ENCODE results near the gene FARS2. TPM values are rescaled to one million over a fixed set of nuclear protein-coding genes. Genes with fewer than 3 reads are reported as not detected.

Gene FARS2
- total and polyA plus RNA-seq, 2 of the 13 experiments (the other 11 are each of a cell fraction or from before 2014, with no cell fraction given): 15.4 to 26.0 TPM

DNA sequence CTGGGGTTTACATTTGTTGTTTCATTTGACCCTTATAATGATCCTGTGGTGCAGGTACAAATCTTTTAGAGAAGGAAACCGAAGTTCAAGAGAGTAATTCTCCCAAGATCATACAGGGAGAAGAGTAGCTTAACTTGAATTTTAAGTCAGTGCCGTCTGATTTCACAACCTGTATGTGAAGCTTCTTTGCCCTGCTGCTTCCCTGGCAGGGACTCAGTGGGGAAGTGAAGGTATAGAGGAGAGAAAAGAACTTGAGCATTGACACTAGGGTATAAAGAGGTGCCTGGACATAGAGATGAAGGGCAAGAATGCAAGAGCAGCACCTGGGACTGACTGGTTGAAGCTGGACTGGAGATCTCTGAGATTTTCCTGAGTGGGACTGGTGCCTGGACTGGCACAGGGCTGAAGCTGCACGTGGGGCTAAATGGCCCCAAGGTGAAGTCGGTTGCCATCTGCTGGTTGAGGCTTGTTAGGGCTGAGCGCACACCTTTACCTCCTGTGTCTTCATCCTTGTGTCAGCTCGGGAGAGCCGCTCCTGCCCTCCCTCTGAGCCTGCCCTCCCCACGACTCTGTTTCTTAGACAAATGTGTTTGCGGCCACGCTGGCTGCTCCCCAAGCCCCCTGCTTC, 41.8 kb downstream of the FARS2 start (continued):
- TF ChIP-seq, protein P1, sequence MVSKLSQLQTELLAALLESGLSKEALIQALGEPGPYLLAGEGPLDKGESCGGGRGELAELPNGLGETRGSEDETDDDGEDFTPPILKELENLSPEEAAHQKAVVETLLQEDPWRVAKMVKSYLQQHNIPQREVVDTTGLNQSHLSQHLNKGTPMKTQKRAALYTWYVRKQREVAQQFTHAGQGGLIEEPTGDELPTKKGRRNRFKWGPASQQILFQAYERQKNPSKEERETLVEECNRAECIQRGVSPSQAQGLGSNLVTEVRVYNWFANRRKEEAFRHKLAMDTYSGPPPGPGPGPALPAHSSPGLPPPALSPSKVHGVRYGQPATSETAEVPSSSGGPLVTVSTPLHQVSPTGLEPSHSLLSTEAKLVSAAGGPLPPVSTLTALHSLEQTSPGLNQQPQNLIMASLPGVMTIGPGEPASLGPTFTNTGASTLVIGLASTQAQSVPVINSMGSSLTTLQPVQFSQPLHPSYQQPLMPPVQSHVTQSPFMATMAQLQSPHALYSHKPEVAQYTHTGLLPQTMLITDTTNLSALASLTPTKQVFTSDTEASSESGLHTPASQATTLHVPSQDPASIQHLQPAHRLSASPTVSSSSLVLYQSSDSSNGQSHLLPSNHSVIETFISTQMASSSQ (IDR thresholded peaks at IDR 0.05; ENCODE audit: low read depth): no peak
- TF ChIP-seq, protein P1 (CRISPR knock-in tag; IDR thresholded peaks at IDR 0.05; ENCODE audit: borderline replicate concordance): peak; percentile 42; the same call in 1 of the 2 replicates
- TF ChIP-seq NRL (CRISPR knock-in tag; IDR thresholded peaks at IDR 0.05; ENCODE audit: borderline replicate concordance): peak; percentile 45; the same call in 1 of the 2 replicates
- peak; percentile 60 for TF ChIP-seq TEAD3 (CRISPR knock-in tag; optimal IDR thresholded peaks at IDR 0.05; ENCODE audit: borderline replicate concordance)
- TF ChIP-seq ZNF768 (CRISPR knock-in tag; IDR thresholded peaks at IDR 0.05): no peak
- TF ChIP-seq FOXA3 (CRISPR knock-in tag; IDR thresholded peaks at IDR 0.05): peak; percentile 5; the same call in 1 of the 2 replicates
- TF ChIP-seq ZNF367 (CRISPR knock-in tag; IDR thresholded peaks at IDR 0.05; ENCODE audit: borderline replicate concordance): no peak
- TF ChIP-seq ZNF773 (CRISPR knock-in tag; IDR thresholded peaks at IDR 0.05; ENCODE audit: borderline replicate concordance): no peak
- TF ChIP-seq TMF1 (CRISPR knock-in tag; IDR thresholded peaks at IDR 0.05; ENCODE audit: low read depth): no peak
- 0 out of 2 replicates have a peak, but pooled peaks have one; percentile 19 for TF ChIP-seq FOSL2 (CRISPR knock-in tag; IDR thresholded peaks at IDR 0.05)
- TF ChIP-seq MEIS1 (CRISPR knock-in tag; IDR thresholded peaks at IDR 0.05; ENCODE audit: borderline replicate concordance): 0 out of 2 replicates have a peak, but pooled peaks have one; percentile 36
- peak; percentile 54; the same call in 1 of the 2 replicates for TF ChIP-seq ZNF329 (CRISPR knock-in tag; IDR thresholded peaks at IDR 0.05; ENCODE audit: low read depth)
- 0 out of 2 replicates have a peak, but pooled peaks have one; percentile 29 for TF ChIP-seq ZNF891 (CRISPR knock-in tag; IDR thresholded peaks at IDR 0.05)
- TF ChIP-seq, protein P2, sequence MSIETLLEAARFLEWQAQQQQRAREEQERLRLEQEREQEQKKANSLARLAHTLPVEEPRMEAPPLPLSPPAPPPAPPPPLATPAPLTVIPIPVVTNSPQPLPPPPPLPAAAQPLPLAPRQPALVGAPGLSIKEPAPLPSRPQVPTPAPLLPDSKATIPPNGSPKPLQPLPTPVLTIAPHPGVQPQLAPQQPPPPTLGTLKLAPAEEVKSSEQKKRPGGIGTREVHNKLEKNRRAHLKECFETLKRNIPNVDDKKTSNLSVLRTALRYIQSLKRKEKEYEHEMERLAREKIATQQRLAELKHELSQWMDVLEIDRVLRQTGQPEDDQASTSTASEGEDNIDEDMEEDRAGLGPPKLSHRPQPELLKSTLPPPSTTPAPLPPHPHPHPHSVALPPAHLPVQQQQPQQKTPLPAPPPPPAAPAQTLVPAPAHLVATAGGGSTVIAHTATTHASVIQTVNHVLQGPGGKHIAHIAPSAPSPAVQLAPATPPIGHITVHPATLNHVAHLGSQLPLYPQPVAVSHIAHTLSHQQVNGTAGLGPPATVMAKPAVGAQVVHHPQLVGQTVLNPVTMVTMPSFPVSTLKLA (IDR thresholded peaks at IDR 0.05): 0 out of 2 replicates have a peak, but pooled peaks have one; percentile 19
- no peak for TF ChIP-seq IKZF1 (IDR thresholded peaks at IDR 0.05)
- 0 out of 4 replicates have a peak, but pooled peaks of 1 of the 2 experiments have one; percentile 28 for TF ChIP-seq KLF16 (CRISPR knock-in tag; IDR thresholded peaks at IDR 0.05)
- TF ChIP-seq, protein P3, sequence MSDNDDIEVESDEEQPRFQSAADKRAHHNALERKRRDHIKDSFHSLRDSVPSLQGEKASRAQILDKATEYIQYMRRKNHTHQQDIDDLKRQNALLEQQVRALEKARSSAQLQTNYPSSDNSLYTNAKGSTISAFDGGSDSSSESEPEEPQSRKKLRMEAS (IDR thresholded peaks at IDR 0.05): peak; percentile 70
- TF ChIP-seq ZNF619 (CRISPR knock-in tag; IDR thresholded peaks at IDR 0.05): peak; percentile 50; the same call in 1 of the 2 replicates
- TF ChIP-seq ZNF331 (CRISPR knock-in tag; IDR thresholded peaks at IDR 0.05): peak; percentile 44; the same call in 1 of the 2 replicates
- TF ChIP-seq ZNF335 (CRISPR knock-in tag; IDR thresholded peaks at IDR 0.05): peak; percentile 81; the same call in 1 of the 2 replicates
- no peak for TF ChIP-seq ARID2 (CRISPR knock-in tag; IDR thresholded peaks at IDR 0.05; ENCODE audit: borderline replicate concordance)
- TF ChIP-seq MYC (CRISPR knock-in tag; IDR thresholded peaks at IDR 0.05; ENCODE audit: borderline replicate concordance): peak; percentile 85; the same call in 1 of the 2 replicates
- TF ChIP-seq STAG1 (CRISPR knock-in tag; IDR thresholded peaks at IDR 0.05): peak; percentile 86
- TF ChIP-seq, protein P4, sequence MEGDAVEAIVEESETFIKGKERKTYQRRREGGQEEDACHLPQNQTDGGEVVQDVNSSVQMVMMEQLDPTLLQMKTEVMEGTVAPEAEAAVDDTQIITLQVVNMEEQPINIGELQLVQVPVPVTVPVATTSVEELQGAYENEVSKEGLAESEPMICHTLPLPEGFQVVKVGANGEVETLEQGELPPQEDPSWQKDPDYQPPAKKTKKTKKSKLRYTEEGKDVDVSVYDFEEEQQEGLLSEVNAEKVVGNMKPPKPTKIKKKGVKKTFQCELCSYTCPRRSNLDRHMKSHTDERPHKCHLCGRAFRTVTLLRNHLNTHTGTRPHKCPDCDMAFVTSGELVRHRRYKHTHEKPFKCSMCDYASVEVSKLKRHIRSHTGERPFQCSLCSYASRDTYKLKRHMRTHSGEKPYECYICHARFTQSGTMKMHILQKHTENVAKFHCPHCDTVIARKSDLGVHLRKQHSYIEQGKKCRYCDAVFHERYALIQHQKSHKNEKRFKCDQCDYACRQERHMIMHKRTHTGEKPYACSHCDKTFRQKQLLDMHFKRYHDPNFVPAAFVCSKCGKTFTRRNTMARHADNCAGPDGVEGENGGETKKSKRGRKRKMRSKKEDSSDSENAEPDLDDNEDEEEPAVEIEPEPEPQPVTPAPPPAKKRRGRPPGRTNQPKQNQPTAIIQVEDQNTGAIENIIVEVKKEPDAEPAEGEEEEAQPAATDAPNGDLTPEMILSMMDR (CRISPR knock-in tag; IDR thresholded peaks at IDR 0.05): peak; percentile 88

All from HepG2 (cell line).